ENCODE measurements around the gene DISP1. TPM values are rescaled to one million over a fixed set of nuclear protein-coding genes. Genes with fewer than 3 reads are reported as not detected.

The DISP1 gene
- total RNA-seq (2022; extraction: Qiagen RNA extraction): 1.5 to 2.2 TPM (median 1.9 TPM) in 5 replicates

GRCh38 chr1:222814536-222815439 is at the start of gene DISP1:
TSS of gene DISP1 (plus strand) at chr1:222815039. CDS start at chr1:222942824, 127,785 bp downstream.

Other genes starting within 250 kb of the DISP1 start
- 8.4 to 11.0 TPM (median 9.4 TPM) in 5 replicates for gene TAF1A, start 225.1 kb upstream of the DISP1 start, total RNA-seq (2022; extraction: Qiagen RNA extraction)
- gene MIA3, start 196.9 kb upstream of the DISP1 start, total RNA-seq (2022; extraction: Qiagen RNA extraction): 17.3 to 26.5 TPM (median 21.5 TPM) in 5 replicates
- gene AIDA, start 102.5 kb upstream of the DISP1 start, total RNA-seq (2022; extraction: Qiagen RNA extraction): 59.7 to 76.8 TPM (median 72.0 TPM) in 5 replicates
- gene BROX, start 102.5 kb upstream of the DISP1 start, total RNA-seq (2022; extraction: Qiagen RNA extraction): 17.4 to 27.7 TPM (median 20.4 TPM) in 5 replicates
- not detected in 5 replicates for gene FAM177B, start 77.8 kb upstream of the DISP1 start, total RNA-seq (2022; extraction: Qiagen RNA extraction)